Dermis blood vessel endothelial cell (primary cell): ENCODE measurements around the gene PTPRD. TPM values are rescaled to one million over a fixed set of nuclear protein-coding genes. Genes with fewer than 3 reads are reported as not detected.
A peak's percentile ranks its signal among the peaks of the same experiment; 100 is the strongest.

Experiments used
- DNase-seq: peaks from one replicate; pipeline ENCODE4 v3.0.0; 2010
- total RNA-seq: library from RNA; depleted of rRNA; stranded (reverse); fragments of >200 nt; gene quantifications from 2 replicates; pipeline ENCODE4 v1.2.3, GENCODE V29; 2014

PTPRD gene
- 3.2 and 16.1 TPM in 2 replicates for total RNA-seq

GRCh38 chr9:10612641-10613398 lies at the start of gene PTPRD:
Gene PTPRD, minus strand, starts transcription at chr9:10613002.
- peak; percentile 28 for DNase-seq

GRCh38 chr9:10661994-10662393 lies 49.2 kb upstream of the PTPRD start:
- DNase-seq, result no peak

GRCh38 chr9:10661376-10661775 lies 48.6 kb upstream of the PTPRD start:
- DNase-seq, result no peak

GRCh38 chr9:10651012-10651411 lies 38.2 kb upstream of the PTPRD start:
- DNase-seq, result no peak

- no peak for DNase-seq
Measured at GRCh38 chr9:10649076-10649475, 36.3 kb upstream of the PTPRD start.

- no peak for DNase-seq
Measured at GRCh38 chr9:10633785-10634184, 21.0 kb upstream of the PTPRD start.

- DNase-seq, result no peak
Measured at GRCh38 chr9:10614196-10614800, 1.5 kb upstream of the PTPRD start.

- DNase-seq, result no peak
Measured at GRCh38 chr9:10613419-10613818, 617 bp upstream of the PTPRD start.

- no peak for DNase-seq
Measured at GRCh38 chr9:10605388-10605787, 7.4 kb downstream of the PTPRD start.

- DNase-seq, result no peak
Measured at GRCh38 chr9:10604927-10605326, 7.9 kb downstream of the PTPRD start.

GRCh38 chr9:10597801-10598200 lies 15.0 kb downstream of the PTPRD start:
- no peak for DNase-seq

GRCh38 chr9:10594482-10594881 lies 18.3 kb downstream of the PTPRD start:
- no peak for DNase-seq

- no peak for DNase-seq
Measured at GRCh38 chr9:10586407-10586806, 26.4 kb downstream of the PTPRD start.

GRCh38 chr9:10571699-10572098 lies 41.1 kb downstream of the PTPRD start:
- DNase-seq, result no peak

GRCh38 chr9:10566848-10567247 lies 46.0 kb downstream of the PTPRD start:
- no peak for DNase-seq

- no peak for DNase-seq
Measured at GRCh38 chr9:10562581-10563343, 50.0 kb downstream of the PTPRD start.

- DNase-seq, result no peak
Measured at GRCh38 chr9:10548348-10548747, 64.5 kb downstream of the PTPRD start.

- no peak for DNase-seq
Measured at GRCh38 chr9:10538073-10538472, 74.7 kb downstream of the PTPRD start.

- DNase-seq, result no peak
Measured at GRCh38 chr9:10534850-10535249, 78.0 kb downstream of the PTPRD start.

- no peak for DNase-seq
Measured at GRCh38 chr9:10525972-10526371, 86.8 kb downstream of the PTPRD start.

- no peak for DNase-seq
Measured at GRCh38 chr9:10523164-10523563, 89.6 kb downstream of the PTPRD start.

- DNase-seq, result no peak
Measured at GRCh38 chr9:10512144-10512543, 100.7 kb downstream of the PTPRD start.

- DNase-seq, result no peak
Measured at GRCh38 chr9:10488937-10489336, 123.9 kb downstream of the PTPRD start.

GRCh38 chr9:10479172-10479571 lies 133.6 kb downstream of the PTPRD start:
- DNase-seq, result no peak
